ENCODE results near the gene PHAX.

DNA sequence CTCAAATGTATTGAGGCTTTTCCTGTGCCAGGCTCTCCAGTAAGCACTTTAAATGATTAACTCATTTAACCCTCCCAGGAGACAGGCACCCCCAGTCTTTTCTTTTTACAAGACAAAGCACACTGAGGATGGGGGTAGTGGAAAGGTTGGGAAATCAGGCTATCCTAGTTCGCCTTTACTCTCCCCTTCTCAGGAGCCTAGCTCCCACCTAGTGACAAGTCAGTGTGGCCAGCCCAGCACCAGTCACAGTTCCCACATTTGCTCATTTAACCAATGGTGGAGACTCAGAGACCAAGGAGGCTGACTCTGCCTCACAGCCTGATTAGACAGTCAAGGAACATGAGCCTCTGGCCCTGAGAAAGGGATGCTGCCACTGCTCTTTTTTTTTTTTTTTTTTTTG is 9.2 kb upstream of the PHAX start:
- TF ChIP-seq, protein P1, sequence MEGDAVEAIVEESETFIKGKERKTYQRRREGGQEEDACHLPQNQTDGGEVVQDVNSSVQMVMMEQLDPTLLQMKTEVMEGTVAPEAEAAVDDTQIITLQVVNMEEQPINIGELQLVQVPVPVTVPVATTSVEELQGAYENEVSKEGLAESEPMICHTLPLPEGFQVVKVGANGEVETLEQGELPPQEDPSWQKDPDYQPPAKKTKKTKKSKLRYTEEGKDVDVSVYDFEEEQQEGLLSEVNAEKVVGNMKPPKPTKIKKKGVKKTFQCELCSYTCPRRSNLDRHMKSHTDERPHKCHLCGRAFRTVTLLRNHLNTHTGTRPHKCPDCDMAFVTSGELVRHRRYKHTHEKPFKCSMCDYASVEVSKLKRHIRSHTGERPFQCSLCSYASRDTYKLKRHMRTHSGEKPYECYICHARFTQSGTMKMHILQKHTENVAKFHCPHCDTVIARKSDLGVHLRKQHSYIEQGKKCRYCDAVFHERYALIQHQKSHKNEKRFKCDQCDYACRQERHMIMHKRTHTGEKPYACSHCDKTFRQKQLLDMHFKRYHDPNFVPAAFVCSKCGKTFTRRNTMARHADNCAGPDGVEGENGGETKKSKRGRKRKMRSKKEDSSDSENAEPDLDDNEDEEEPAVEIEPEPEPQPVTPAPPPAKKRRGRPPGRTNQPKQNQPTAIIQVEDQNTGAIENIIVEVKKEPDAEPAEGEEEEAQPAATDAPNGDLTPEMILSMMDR (IDR thresholded peaks at IDR 0.05), result no peak
- no peak for TF ChIP-seq POLR2A (IDR thresholded peaks at IDR 0.05)
- no peak for TF ChIP-seq POLR2AphosphoS5 (IDR thresholded peaks at IDR 0.05)
